Lung (tissue), 12 donors: Measurements from ENCODE around the gene CISD3. TPM values are rescaled to one million over a fixed set of nuclear protein-coding genes. Genes with fewer than 3 reads are reported as not detected.

Experiments used
- ATAC-seq: fragments of 200-7000 bp; cut with Tn5 transposase; one replicate; pipeline ENCODE4 v1.9.1; 2020; ENCODE audit warnings: moderate number of reproducible peaks; ENCODE audit not compliant: insufficient read depth, low FRiP score
- DNase-seq, 3 donors: peaks; one replicate each; pipeline ENCODE4 v3.0.0-alpha.2; 2013 to 2017
- H3K27ac ChIP-seq, 2 donors: one replicate each; pipeline ENCODE4 v1.5.1; 2013; ENCODE audit warnings: mild to moderate bottlenecking in 2 of 2, moderate library complexity in 2 of 2, control low read depth in 1 of 2, inconsistent platforms in 1 of 2, low read depth in 1 of 2, low read length in 1 of 2
- H3K27me3 ChIP-seq, 3 donors: one replicate each; pipeline ENCODE4 v1.5.1; 2013; ENCODE audit warnings: low read length in 2 of 3; ENCODE audit not compliant: control insufficient read depth in 3 of 3, insufficient read depth in 3 of 3
- H3K36me3 ChIP-seq, 4 donors: one replicate each; pipeline ENCODE4 v1.5.1; 2013; ENCODE audit warnings: low read length in 4 of 4, mild to moderate bottlenecking in 1 of 4, moderate library complexity in 1 of 4; ENCODE audit not compliant: control insufficient read depth in 4 of 4, insufficient read depth in 4 of 4
- H3K4me1 ChIP-seq, 5 donors: one replicate each; pipeline ENCODE4 v1.5.1; 2013; ENCODE audit warnings: low read length in 5 of 5, mild to moderate bottlenecking in 2 of 5, moderate library complexity in 1 of 5; ENCODE audit not compliant: control insufficient read depth in 5 of 5, insufficient read depth in 5 of 5
- H3K4me3 ChIP-seq: one replicate; pipeline ENCODE4 v1.5.1; 2013; ENCODE audit warnings: mild to moderate bottlenecking, control low read depth, moderate library complexity
- H3K9ac ChIP-seq, 2 donors: one replicate each; pipeline ENCODE4 v1.5.1; 2013; ENCODE audit warnings: low read length in 2 of 2, control low read depth in 1 of 2; ENCODE audit not compliant: insufficient read depth in 1 of 2
- H3K9me3 ChIP-seq, 4 donors: one replicate each; pipeline ENCODE4 v1.5.1; 2013; ENCODE audit warnings: low read length in 3 of 4, mild to moderate bottlenecking in 1 of 4, moderate library complexity in 1 of 4; ENCODE audit not compliant: control insufficient read depth in 4 of 4, insufficient read depth in 3 of 4
- WGBS, 2 donors: extraction: QIAGEN DNeasy Blood & Tissue Kit; methylation state at CpG; one replicate each; pipeline ENCODE4 v1.1.7; 2013; 5-methylcytosine and 5-hydroxymethylcytosine counted together
- polyA plus RNA-seq, 2 donors: library from polyadenylated mRNA; stranded (reverse); fragments of 200-250 nt; gene quantifications; one replicate each; pipeline ENCODE4 v1.2.1, GENCODE V29; 2013
- total RNA-seq, 2 donors: library from RNA; depleted of rRNA in 1 of 2; stranded (reverse); fragments of >200 nt in 1 of 2; gene quantifications; one replicate each; pipeline ENCODE4 v1.2.1, GENCODE V29; 2014 to 2021
- TF ChIP-seq, protein P1 (sequence below): IDR thresholded peaks from 2 replicates; pipeline ENCODE4 v1.5.1; 2012; ENCODE audit warnings: mild to moderate bottlenecking; ENCODE audit errors: control extremely low read depth, extremely low read depth
- donor health status: control.
- donor health status: control.
- donor health status: Bipolar disorder and iron deficiency.
- donor health status: healthy.
- donor health status: DM: yes; HTN: yes; CAD: no.

The CISD3 gene
- total and polyA plus RNA-seq, 4 donors, result 2.4 to 49.7 (median 38.0) TPM

DNA sequence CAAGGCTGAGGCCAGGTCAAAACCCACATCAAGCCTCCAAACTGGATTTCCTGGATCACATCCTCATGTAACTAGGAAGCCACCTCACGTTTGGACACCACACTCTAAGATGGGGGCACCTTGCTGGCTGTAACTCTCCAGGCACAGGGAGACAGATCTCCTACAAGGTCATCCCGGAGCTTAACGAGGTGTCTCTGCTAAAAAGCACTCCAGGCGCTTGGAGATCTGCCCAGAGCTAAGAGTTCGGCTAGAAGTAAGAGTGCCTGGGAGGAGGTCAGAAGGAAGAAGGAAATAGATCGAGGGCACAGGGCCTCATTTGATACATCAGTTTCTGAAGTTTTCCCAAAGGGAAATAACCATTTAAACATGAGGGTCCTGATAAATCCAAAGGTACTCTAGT, 38.3 kb downstream of the CISD3 start:
- Histone ChIP-seq H3K27ac (no peak overlapping the region), H3K9ac (no peak overlapping the region), H3K36me3 (peaks cover 28 to 63% (median 42%) of the 10 kb centered on the region in 4 donors), H3K9me3 (no peaks in the 10 kb centered on the region), H3K4me1 (no peaks in the 10 kb centered on the region), H3K27me3 (no peaks in the 10 kb centered on the region), H3K4me3 (no peak overlapping the region)
- DNase-seq (no peak), ATAC-seq (peak; percentile 7)
- WGBS, 2 donors, result 51 to 81% methylated on average over 6 of the region's 6 CpGs
- TF ChIP-seq, protein P1, sequence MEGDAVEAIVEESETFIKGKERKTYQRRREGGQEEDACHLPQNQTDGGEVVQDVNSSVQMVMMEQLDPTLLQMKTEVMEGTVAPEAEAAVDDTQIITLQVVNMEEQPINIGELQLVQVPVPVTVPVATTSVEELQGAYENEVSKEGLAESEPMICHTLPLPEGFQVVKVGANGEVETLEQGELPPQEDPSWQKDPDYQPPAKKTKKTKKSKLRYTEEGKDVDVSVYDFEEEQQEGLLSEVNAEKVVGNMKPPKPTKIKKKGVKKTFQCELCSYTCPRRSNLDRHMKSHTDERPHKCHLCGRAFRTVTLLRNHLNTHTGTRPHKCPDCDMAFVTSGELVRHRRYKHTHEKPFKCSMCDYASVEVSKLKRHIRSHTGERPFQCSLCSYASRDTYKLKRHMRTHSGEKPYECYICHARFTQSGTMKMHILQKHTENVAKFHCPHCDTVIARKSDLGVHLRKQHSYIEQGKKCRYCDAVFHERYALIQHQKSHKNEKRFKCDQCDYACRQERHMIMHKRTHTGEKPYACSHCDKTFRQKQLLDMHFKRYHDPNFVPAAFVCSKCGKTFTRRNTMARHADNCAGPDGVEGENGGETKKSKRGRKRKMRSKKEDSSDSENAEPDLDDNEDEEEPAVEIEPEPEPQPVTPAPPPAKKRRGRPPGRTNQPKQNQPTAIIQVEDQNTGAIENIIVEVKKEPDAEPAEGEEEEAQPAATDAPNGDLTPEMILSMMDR, result no peak

DNA sequence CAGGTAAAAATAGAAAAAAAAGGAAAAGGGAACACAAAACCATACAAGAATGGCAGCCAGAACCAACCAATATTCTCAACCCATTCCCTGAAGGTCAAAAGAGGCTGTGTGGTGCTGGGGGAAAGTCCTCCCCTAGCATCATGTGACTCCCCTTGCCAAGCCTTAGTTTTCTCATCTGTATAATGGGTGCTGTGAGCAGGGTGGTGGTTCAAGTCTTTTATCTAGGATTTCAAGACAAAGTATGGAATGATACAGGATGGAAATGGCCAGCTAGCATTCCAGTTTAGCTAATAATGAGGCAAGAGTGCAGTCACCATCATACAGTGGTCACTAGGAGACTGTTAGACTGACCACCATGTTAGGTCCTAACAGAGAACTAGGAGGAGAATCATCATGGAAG, 43.1 kb downstream of the CISD3 start:
- Histone ChIP-seq H3K27me3 (no peaks in the 10 kb centered on the region), H3K27ac (no peak overlapping the region), H3K9me3 (no peaks in the 10 kb centered on the region), H3K4me1 (no peaks in the 10 kb centered on the region), H3K36me3 (peaks cover 47 to 63% (median 55%) of the 10 kb centered on the region in 4 donors), H3K9ac (no peak overlapping the region), H3K4me3 (no peak overlapping the region)
- ATAC-seq (no peak), DNase-seq (no peak)
- TF ChIP-seq, protein P1, result no peak

DNA sequence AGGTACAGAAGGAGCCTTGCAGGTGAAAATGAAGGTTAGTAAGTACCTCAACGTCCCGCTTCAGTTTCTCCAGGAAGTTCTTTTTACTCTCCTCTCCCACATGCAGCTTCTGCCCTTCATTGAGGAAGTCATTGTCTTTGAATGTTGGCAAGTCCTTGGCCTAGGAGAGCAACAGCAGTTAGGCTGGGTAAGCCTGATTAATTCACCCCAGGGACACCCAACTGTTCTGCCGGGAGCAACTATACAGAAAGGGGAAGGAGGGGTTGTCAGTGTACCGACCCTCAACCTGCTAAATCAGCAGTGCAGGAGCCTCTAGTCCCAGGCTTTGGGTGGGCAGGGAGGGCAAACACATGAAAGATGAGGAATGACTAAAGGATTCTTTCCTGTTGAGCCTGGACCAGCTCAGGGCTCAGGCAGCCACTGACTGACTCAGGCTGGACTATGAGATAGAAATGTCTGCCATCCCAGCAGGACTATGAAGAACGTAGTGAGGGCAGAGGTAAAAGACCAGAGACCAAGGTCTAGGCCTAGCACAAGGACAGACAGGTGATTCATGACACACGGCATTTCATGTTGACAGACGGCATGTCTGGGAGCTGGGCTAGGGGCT, 47.6 kb downstream of the CISD3 start:
- 75 to 81% methylated on average over 7 of the region's 7 CpGs for WGBS, 2 donors
- peaks cover 45 to 76% (median 66%) of the 10 kb centered on the region in 4 donors for H3K36me3 ChIP-seq

More for the DNA sequence above, 47.6 kb downstream of the CISD3 start:
- Histone ChIP-seq H3K9ac (no peak overlapping the region), H3K27ac (no peak overlapping the region), H3K9me3 (no peaks in the 10 kb centered on the region), H3K27me3 (no peaks in the 10 kb centered on the region), H3K4me1 (no peaks in the 10 kb centered on the region), H3K4me3 (no peak overlapping the region)
- TF ChIP-seq, protein P1, result no peak
- ATAC-seq (no peak), DNase-seq (no peak)
